Measurements from ENCODE around the gene SRD5A1. TPM values are rescaled to one million over a fixed set of nuclear protein-coding genes. Genes with fewer than 3 reads are reported as not detected.
A peak's percentile ranks its signal among the peaks of the same experiment; 100 is the strongest.

SRD5A1 gene
- total RNA-seq, 8 experiments from 2014 or later, result 6.4 to 28.6 (median 15.0) TPM

- ATAC-seq (replicated peaks in 6 of 8), result no peak
- Histone ChIP-seq H3K4me3 (no peak overlapping the region), H3K4me1 (replicated peaks in 1 of 2) (peaks cover 0 to under 1% of the 10 kb centered on the region in 2 donors), H3K27ac (no peak overlapping the region)
- WGBS, 10 experiments, result 83 to 100% (median 96%) methylated on average over 1 to 9 of the region's 9 CpGs; no CpG with 5 or more reads in 1 of the 10 experiments
- in situ Hi-C loops (cut with MboI; ENCODE audit: low pct_unique_long_range_greater_than_20kb in 2 of 9, low sequenced_read_pairs in 9 of 9, unreplicated experiment in 9 of 9), result loop anchor here in 1 of 9 experiments (25.0 kb wide), 1 partner anchor 1120 kb away; no protein-coding TSS in a partner anchor
These were observed 26.2 kb upstream of the SRD5A1 start for GRCh38 chr5:6606884-6607558.

- no peak overlapping the region for H3K27ac ChIP-seq
- in situ Hi-C loops (cut with MboI; ENCODE audit: low pct_unique_long_range_greater_than_20kb in 2 of 9, low sequenced_read_pairs in 9 of 9, unreplicated experiment in 9 of 9), result loop anchor here in 1 of 9 experiments (25.0 kb wide), 1 partner anchor 1120 kb away; no protein-coding TSS in a partner anchor
- WGBS, 10 experiments, result 79 to 100% (median 93%) methylated on average over 1 to 5 of the region's 5 CpGs; no CpG with 5 or more reads in 3 of the 10 experiments
These were observed 25.7 kb upstream of the SRD5A1 start for GRCh38 chr5:6607559-6607936.

GRCh38 chr5:6608016-6608415 is 25.2 kb upstream of the SRD5A1 start:
- no peak overlapping the region for H3K27ac ChIP-seq
- peak in 2 of 8 experiments; percentile 73 to 82 for ATAC-seq (replicated peaks in 6 of 8)
- H3K4me3 ChIP-seq, result no peak overlapping the region
- WGBS, 10 experiments, result 0 to 96% (median 81%) methylated on average over 1 to 3 of the region's 3 CpGs; no CpG with 5 or more reads in 1 of the 10 experiments
- H3K4me1 ChIP-seq (replicated peaks in 1 of 2), result no peaks in the 10 kb centered on the region
- in situ Hi-C loops (cut with MboI; ENCODE audit: low pct_unique_long_range_greater_than_20kb in 2 of 9, low sequenced_read_pairs in 9 of 9, unreplicated experiment in 9 of 9), result loop anchor here in 1 of 9 experiments (25.0 kb wide), 1 partner anchor 1121 kb away; no protein-coding TSS in a partner anchor

More at GRCh38 chr5:6607559-6607936, 25.7 kb upstream of the SRD5A1 start:
- ATAC-seq (replicated peaks in 6 of 8), result no peak
- H3K4me1 ChIP-seq (replicated peaks in 1 of 2), result no peaks in the 10 kb centered on the region
- no peak overlapping the region for H3K4me3 ChIP-seq

- in situ Hi-C loops (cut with MboI; ENCODE audit: low pct_unique_long_range_greater_than_20kb in 2 of 9, low sequenced_read_pairs in 9 of 9, unreplicated experiment in 9 of 9), result loop anchor here in 1 of 9 experiments (25.0 kb wide), 1 partner anchor 1124 kb away; no protein-coding TSS in a partner anchor
- Histone ChIP-seq H3K27ac (no peak overlapping the region), H3K4me3 (no peak overlapping the region), H3K4me1 (replicated peaks in 1 of 2) (no peaks in the 10 kb centered on the region)
- WGBS, 10 experiments, result 74 to 99% (median 88%) methylated on average over 1 to 20 of the region's 20 CpGs
- no peak for ATAC-seq (replicated peaks in 6 of 8)
These were observed 21.6 kb upstream of the SRD5A1 start for GRCh38 chr5:6611334-6612256.

- Histone ChIP-seq H3K4me3 (no peak overlapping the region), H3K27ac (no peak overlapping the region), H3K4me1 (replicated peaks in 1 of 2) (no peaks in the 10 kb centered on the region)
- WGBS, 10 experiments, result 52 to 100% (median 90%) methylated on average over 1 to 4 of the region's 8 CpGs; no CpG with 5 or more reads in 1 of the 10 experiments
- ATAC-seq (replicated peaks in 6 of 8), result peak in 2 of 8 experiments; percentile 67 to 73
- in situ Hi-C loops (cut with MboI; ENCODE audit: low pct_unique_long_range_greater_than_20kb in 2 of 9, low sequenced_read_pairs in 9 of 9, unreplicated experiment in 9 of 9), result loop anchor here in 1 of 9 experiments (25.0 kb wide), 1 partner anchor 1128 kb away; no protein-coding TSS in a partner anchor
These were observed 18.0 kb upstream of the SRD5A1 start for GRCh38 chr5:6615034-6615815.

- 80 to 100% (median 100%) methylated on average over 1 to 5 of the region's 6 CpGs; no CpG with 5 or more reads in 2 of the 10 experiments for WGBS, 10 experiments
- H3K27ac ChIP-seq, result no peak overlapping the region
- no peaks in the 10 kb centered on the region for H3K4me1 ChIP-seq (replicated peaks in 1 of 2)
- no peak overlapping the region for H3K4me3 ChIP-seq
- in situ Hi-C loops (cut with MboI; ENCODE audit: low pct_unique_long_range_greater_than_20kb in 2 of 9, low sequenced_read_pairs in 9 of 9, unreplicated experiment in 9 of 9), result loop anchor here in 1 of 9 experiments (25.0 kb wide), 1 partner anchor 1129 kb away; no protein-coding TSS in a partner anchor
- no peak for ATAC-seq (replicated peaks in 6 of 8)
These were observed 16.6 kb upstream of the SRD5A1 start for GRCh38 chr5:6616632-6617031.

GRCh38 chr5:6623228-6623627 is 10.0 kb upstream of the SRD5A1 start:
- H3K4me3 ChIP-seq, result no peak overlapping the region
- no peak for ATAC-seq (replicated peaks in 6 of 8)
- 77 to 100% (median 95%) methylated on average over 1 to 4 of the region's 4 CpGs for WGBS, 10 experiments
- in situ Hi-C loops (cut with MboI; ENCODE audit: low pct_unique_long_range_greater_than_20kb in 2 of 9, low sequenced_read_pairs in 9 of 9, unreplicated experiment in 9 of 9), result loop anchor here in 1 of 9 experiments (25.0 kb wide), 1 partner anchor 1136 kb away; no protein-coding TSS in a partner anchor
- H3K27ac ChIP-seq, result no peak overlapping the region
- no peaks in the 10 kb centered on the region for H3K4me1 ChIP-seq (replicated peaks in 1 of 2)

- no peaks in the 10 kb centered on the region for H3K4me1 ChIP-seq (replicated peaks in 1 of 2)
- no peak overlapping the region for H3K4me3 ChIP-seq
- no peak for ATAC-seq (replicated peaks in 6 of 8)
- in situ Hi-C loops (cut with MboI; ENCODE audit: low pct_unique_long_range_greater_than_20kb in 2 of 9, low sequenced_read_pairs in 9 of 9, unreplicated experiment in 9 of 9), result loop anchor here in 1 of 9 experiments (25.0 kb wide), 1 partner anchor 1137 kb away; no protein-coding TSS in a partner anchor
- WGBS, 10 experiments, result 70 to 100% (median 85%) methylated on average over 1 to 3 of the region's 3 CpGs; no CpG with 5 or more reads in 4 of the 10 experiments
- no peak overlapping the region for H3K27ac ChIP-seq
These were observed 9.3 kb upstream of the SRD5A1 start for GRCh38 chr5:6623941-6624340.

- Histone ChIP-seq H3K27ac (no peak overlapping the region), H3K4me1 (replicated peaks in 1 of 2) (peaks cover 0 to 2% of the 10 kb centered on the region in 2 donors), H3K4me3 (no peak overlapping the region)
- WGBS, 10 experiments, result 83 to 100% (median 98%) methylated on average over 1 to 10 of the region's 10 CpGs; no CpG with 5 or more reads in 4 of the 10 experiments
- in situ Hi-C loops (cut with MboI; ENCODE audit: low pct_unique_long_range_greater_than_20kb in 2 of 9, low sequenced_read_pairs in 9 of 9, unreplicated experiment in 9 of 9), result loop anchor here in 2 of 9 experiments (25.0 kb wide), 1 partner anchor 111 kb away; no protein-coding TSS in a partner anchor
- ATAC-seq (replicated peaks in 6 of 8), result peak in 2 of 8 experiments; percentile 37 to 74
These were observed 6.7 kb upstream of the SRD5A1 start for GRCh38 chr5:6626508-6626907.

GRCh38 chr5:6631441-6631840 is 1.8 kb upstream of the SRD5A1 start:
- in situ Hi-C loops (cut with MboI; ENCODE audit: low pct_unique_long_range_greater_than_20kb in 2 of 9, low sequenced_read_pairs in 9 of 9, unreplicated experiment in 9 of 9), result loop anchor here in 3 of 9 experiments (10.0 to 25.0 kb wide), 2 partner anchors 106 to 113 kb away; no protein-coding TSS in a partner anchor
- no peak overlapping the region for H3K27ac ChIP-seq
- 81 to 100% (median 96%) methylated on average over 3 to 4 of the region's 4 CpGs; no CpG with 5 or more reads in 1 of the 10 experiments for WGBS, 10 experiments
- H3K4me3 ChIP-seq, result peak overlapping the region in 3 of 5 donors; percentile 50 to 75 (median 63)
- no peak for ATAC-seq (replicated peaks in 6 of 8)
- peaks cover 6 to 14% of the 10 kb centered on the region in 2 donors for H3K4me1 ChIP-seq (replicated peaks in 1 of 2)

GRCh38 chr5:6632324-6632887 is 834 bp upstream of the SRD5A1 start:
- Histone ChIP-seq H3K27ac (peak overlapping the region; percentile 99 to 100), H3K4me3 (peak overlapping the region; percentile 50 to 86 (median 70)), H3K4me1 (replicated peaks in 1 of 2) (peaks cover 6 to 14% of the 10 kb centered on the region in 2 donors)
- in situ Hi-C loops (cut with MboI; ENCODE audit: low pct_unique_long_range_greater_than_20kb in 2 of 9, low sequenced_read_pairs in 9 of 9, unreplicated experiment in 9 of 9), result loop anchor here in 3 of 9 experiments (10.0 to 25.0 kb wide), 2 partner anchors 105 to 112 kb away; no protein-coding TSS in a partner anchor
- ATAC-seq (replicated peaks in 6 of 8), result peak in 5 of 8 experiments; percentile 3 to 50 (median 31)
- WGBS, 10 experiments, result 0 to 5% (median 1%) methylated on average over 3 to 19 of the region's 33 CpGs; no CpG with 5 or more reads in 3 of the 10 experiments
